ACHN (cell line): ENCODE results near the gene HTR1B.

Experiments
- DNase-seq: peaks from one replicate; pipeline ENCODE4 v3.0.0-alpha.2; 2015
- in situ Hi-C: cut with HindIII; loops from 2 replicates; pipeline ENCODE4 v1.10.0; 2017; ENCODE audit warnings: low sequenced_read_pairs, low pct_ligation_motif_present, low pct_unique_long_range_greater_than_20kb

HTR1B gene

DNA sequence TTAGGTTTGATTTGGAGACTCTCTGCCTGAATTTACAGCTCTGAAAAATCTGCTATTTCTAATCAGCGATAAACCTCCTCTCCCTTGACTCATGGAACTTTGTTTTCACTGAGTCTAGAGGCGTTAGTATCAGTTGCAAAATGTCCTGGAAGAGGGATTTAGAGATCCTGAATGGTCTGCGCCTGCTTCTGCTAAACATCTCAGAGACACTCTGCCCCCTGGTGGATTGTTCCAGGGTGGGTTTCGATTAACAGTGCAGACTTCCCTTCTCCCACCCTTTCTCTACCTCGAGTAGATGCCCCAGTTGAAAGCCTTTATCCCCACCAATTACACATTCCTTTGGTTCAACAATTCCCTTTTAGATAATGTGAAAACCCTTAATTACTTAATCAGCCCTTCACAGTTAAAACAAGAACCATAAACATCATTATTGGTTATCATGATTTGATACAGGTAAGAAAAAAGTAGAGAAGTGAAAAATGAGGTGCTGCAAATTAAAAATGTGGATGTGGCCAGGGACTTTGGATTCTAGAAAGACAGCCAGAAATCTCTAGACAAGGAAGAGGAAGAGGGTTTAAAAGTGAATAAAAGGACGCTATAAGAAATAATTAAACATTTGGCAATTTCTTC lies 5.5 kb downstream of the HTR1B start:
- DNase-seq, result peak; percentile 70
- in situ Hi-C loops, result no loop called here

- in situ Hi-C loops, result no loop called here
- DNase-seq, result peak; percentile 58
Measured at GRCh38 chr6:77456531-77457248, 6.6 kb downstream of the HTR1B start.

DNA sequence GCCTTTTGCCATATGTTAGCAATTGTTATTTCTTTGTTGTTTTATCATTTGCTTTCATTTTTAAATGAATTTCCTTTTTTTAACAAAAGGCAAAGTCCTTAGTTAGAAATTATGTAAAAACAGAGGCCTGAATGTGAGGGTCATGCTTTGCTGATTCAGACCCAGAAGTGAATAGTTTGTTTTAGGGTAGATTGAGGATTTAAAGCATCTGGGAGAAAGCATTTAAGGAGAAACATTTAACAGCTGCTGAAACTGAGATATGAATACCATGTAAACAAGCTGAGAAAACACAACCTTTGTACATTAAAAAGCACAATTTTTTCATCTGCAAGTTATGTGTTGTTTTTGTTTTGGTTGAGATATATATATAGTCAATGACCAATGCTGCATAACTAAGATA lies 8.0 kb downstream of the HTR1B start:
- in situ Hi-C loops, result no loop called here
- DNase-seq, result no peak

DNA sequence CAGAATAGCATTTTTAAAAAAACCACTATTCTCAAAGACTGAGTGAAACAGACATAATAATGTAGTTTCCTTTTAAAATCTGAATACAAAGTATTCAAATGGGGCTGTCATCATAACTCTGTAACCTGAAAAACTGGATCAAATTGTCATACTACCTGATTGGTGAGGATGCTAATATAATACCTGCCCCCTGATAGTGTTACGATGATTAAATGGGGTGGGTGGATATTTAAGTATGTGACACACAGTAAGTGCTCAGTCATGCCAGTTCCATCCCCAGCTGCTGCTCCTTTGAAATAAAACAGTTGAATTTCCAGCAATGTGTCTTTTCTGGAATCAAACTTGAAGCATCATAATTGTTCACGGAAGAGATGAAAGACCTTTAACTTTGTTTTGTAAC lies 8.9 kb downstream of the HTR1B start:
- in situ Hi-C loops, result no loop called here
- no peak for DNase-seq

DNA sequence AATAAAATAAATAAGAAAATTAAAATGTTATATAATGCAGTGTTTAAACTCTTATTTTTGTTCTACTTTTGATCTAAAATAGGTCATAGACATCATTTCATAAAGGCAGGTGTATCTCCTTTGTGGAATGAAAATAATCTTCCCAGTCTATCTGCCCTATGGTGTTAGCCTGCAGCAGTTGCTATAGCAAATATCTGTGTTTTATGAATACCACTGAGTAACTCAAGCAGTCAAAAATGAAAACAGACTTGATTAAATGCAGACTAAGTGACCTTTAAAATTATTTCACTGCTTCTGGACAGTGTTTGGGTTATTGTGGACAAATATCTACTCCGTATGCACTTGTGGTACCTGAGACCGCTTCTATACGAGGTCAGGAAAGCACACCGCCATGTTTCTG lies 11.8 kb downstream of the HTR1B start:
- no peak for DNase-seq
- in situ Hi-C loops, result no loop called here

- in situ Hi-C loops, result no loop called here
- no peak for DNase-seq
Measured at GRCh38 chr6:77450924-77451323, 12.4 kb downstream of the HTR1B start.

DNA sequence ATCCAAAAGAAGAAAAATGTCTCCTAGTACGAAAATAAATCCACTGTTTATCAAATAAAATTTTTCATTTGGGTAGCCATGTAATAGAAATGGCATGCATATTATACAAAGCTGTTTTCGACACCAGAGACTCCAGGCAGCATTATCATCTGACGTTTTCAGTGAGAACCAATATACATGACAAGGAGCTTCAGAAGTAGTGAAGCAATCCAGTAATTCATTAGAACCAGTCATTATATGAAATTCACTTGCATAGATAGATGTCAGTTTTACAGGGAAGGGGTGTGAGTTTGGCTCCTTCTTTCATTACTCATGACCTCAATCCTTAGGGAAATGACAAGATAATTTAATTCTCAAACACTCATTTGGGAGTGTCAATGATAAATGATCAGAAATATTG lies 14.7 kb downstream of the HTR1B start:
- DNase-seq, result no peak
- in situ Hi-C loops, result no loop called here

- no peak for DNase-seq
- in situ Hi-C loops, result no loop called here
Measured at GRCh38 chr6:77447254-77447653, 16.0 kb downstream of the HTR1B start.

GRCh38 chr6:77446249-77446648 lies 17.0 kb downstream of the HTR1B start:
- in situ Hi-C loops, result no loop called here
- no peak for DNase-seq

DNA sequence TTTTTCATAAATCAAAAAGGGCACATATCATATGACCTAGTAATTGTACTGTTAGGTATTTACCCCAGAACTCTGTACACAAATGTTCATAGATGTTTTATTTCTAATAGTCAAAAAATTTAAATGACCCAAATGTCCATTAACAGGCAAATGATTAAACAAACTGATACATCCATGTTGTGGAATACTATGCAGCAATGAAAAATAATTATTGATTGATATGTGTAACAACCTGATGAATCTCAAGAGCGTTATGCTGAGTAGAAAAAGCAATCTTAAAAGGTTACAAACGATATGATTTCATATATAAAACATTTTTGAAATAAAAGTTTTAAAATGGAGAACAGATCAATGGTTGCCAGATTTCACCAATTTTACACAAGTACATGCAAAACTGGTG lies 18.1 kb downstream of the HTR1B start:
- in situ Hi-C loops, result no loop called here
- no peak for DNase-seq

- in situ Hi-C loops, result no loop called here
- no peak for DNase-seq
Measured at GRCh38 chr6:77440206-77440976, 22.9 kb downstream of the HTR1B start.

DNA sequence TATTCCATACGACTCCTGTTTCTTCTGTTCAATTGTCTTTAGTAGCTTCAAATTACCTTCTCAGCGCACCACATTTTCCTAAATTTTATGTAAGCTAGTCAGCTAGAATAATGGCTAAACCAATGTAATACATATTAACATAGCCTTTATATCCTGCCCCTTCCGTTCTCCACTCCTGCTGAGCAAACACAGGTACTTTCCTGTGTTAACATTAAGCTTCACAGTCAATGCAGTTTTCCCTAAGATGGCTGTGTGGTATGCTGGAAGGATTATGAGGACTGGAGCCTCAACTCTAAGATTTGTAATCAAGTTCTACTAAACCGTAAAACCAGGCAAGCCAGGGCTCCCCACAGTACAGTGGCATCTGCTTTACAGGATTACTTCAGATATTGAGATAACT lies 29.4 kb downstream of the HTR1B start:
- no peak for DNase-seq
- in situ Hi-C loops, result no loop called here

DNA sequence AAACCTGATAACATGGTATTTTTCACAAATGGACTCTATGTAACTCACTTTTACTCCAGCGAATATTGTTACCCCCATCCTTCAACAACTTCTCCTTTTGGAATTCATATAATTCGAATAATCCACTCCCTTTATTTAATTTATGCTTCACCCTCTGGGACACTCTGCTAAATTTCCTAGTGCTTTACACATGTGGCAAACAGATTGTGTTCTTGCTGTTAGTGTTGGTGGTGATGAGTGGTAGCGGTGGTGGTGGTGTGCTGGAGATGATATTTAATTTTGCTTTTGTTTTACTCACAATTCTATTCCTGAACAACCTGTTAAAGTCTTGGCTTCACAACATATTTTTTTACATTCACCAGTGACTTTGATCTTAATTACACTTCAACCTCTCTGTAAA lies 32.8 kb downstream of the HTR1B start:
- in situ Hi-C loops, result no loop called here
- DNase-seq, result no peak

DNA sequence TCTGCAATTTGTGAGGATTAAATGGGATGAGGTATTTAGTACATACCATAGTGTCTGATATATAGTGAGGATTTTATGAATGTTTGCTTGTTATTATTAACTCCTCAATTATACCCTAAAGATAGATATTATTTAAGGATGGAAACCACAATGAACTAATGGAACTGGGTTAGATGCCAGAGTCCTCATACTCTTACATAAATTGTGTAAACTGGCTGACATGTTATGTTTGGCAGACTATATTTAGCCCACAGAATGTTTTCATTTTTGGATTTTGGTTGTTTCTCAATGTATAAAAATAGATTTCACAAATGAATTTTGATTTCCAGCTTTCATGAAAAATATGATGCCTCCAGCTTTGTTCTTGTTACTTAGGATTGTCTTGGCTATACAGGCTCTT lies 37.6 kb downstream of the HTR1B start:
- in situ Hi-C loops, result no loop called here
- DNase-seq, result no peak

DNA sequence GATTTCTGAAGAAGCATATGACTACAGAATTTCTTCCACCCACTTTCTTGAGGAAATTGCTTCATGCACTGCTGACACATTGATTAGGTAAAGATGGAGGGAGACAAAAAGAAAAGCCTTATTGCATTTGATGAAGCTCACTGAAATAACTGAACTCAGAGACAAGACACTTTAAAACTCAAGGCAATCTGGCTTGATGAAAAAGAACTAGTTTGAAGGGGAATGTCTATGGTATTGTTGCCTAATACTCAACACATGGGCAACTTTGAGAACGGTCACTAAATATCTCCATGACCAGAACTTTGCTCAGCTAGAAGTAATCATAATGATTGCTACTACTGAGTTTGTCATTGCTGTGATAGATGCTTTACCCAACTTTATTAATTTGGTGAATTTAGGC lies 38.1 kb downstream of the HTR1B start:
- no peak for DNase-seq
- in situ Hi-C loops, result no loop called here

GRCh38 chr6:77424761-77425160 lies 38.5 kb downstream of the HTR1B start:
- DNase-seq, result no peak
- in situ Hi-C loops, result no loop called here

DNA sequence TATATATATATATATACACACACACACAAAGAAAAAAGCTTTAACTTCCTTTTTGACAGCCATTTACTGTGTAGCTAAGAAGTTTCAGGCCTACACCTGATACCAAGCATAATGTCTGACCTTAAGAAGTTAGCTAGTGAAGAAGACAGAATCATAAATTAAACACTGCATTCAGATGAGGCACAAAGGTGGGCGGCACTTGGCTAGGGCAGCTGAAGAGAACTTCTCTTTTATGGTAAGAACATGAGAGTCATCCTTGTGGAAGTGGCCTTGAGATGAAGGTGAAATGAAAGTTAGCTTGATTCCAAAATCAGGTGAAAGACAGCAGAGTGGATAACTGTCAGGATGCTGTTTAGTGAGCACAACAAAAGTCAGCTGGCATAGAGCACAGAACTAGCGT lies 46.5 kb downstream of the HTR1B start:
- no peak for DNase-seq
- in situ Hi-C loops, result no loop called here

DNA sequence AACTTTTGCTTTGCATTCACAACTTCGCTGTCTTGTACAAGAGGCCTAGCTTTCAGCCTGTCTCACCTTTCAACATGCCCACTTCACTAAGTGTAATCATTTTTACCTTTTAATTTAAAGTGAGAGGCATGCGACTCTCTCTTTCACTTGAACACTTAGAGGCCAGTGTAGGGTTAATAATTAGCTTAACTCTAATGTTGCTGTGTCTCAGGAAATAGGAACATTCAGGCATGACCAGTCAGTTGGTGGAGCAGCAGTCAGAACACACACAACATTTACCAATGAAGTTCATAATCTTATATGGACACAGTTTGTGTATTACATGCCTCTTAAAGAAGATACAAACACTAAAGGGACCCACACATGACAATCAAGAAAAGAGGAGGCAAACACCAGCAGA lies 47.6 kb downstream of the HTR1B start:
- in situ Hi-C loops, result no loop called here

More for the DNA sequence above, 47.6 kb downstream of the HTR1B start:
- DNase-seq, result peak; percentile 49
